PC-9 (cell line): ENCODE data around the gene KREMEN1.

Experiments
- EZH2 ChIP-seq: fragments of 200-600 bp; sonication (generic); IDR thresholded peaks from 2 replicates; pipeline ENCODE4 v1.8.0; 2017; ENCODE audit warnings: antibody characterized with exemption, low read depth
- TF ChIP-seq, protein P1 (sequence below): fragments of 200-600 bp; sonication (generic); conservative IDR thresholded peaks from 2 replicates; pipeline ENCODE4 v1.6.1; 2017; ENCODE audit warnings: mixed run types, antibody characterized with exemption, mild to moderate bottlenecking, moderate library complexity

GRCh38 chr22:29070490-29070889 is 2.3 kb upstream of the KREMEN1 start:
- TF ChIP-seq, protein P1, sequence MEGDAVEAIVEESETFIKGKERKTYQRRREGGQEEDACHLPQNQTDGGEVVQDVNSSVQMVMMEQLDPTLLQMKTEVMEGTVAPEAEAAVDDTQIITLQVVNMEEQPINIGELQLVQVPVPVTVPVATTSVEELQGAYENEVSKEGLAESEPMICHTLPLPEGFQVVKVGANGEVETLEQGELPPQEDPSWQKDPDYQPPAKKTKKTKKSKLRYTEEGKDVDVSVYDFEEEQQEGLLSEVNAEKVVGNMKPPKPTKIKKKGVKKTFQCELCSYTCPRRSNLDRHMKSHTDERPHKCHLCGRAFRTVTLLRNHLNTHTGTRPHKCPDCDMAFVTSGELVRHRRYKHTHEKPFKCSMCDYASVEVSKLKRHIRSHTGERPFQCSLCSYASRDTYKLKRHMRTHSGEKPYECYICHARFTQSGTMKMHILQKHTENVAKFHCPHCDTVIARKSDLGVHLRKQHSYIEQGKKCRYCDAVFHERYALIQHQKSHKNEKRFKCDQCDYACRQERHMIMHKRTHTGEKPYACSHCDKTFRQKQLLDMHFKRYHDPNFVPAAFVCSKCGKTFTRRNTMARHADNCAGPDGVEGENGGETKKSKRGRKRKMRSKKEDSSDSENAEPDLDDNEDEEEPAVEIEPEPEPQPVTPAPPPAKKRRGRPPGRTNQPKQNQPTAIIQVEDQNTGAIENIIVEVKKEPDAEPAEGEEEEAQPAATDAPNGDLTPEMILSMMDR = no peak
- no peak for TF ChIP-seq EZH2
